MM.1S (cell line): ENCODE measurements around the gene TSSK3.

ENCODE experiments used
- DNase-seq: peaks from one replicate; pipeline ENCODE4 v3.0.0-alpha.2; 2015
- H2AFZ ChIP-seq: fragments of 300-600 bp; sonication (generic); 2 replicates; pipeline ENCODE4 v1.6.0; 2016; ENCODE audit warnings: antibody characterized with exemption, low read length
- H3F3A ChIP-seq: fragments of 300-600 bp; sonication (generic); 2 replicates; pipeline ENCODE4 v1.6.1; 2016; ENCODE audit warnings: mild to moderate bottlenecking, antibody characterized with exemption, low read length, moderate library complexity, mixed read lengths; ENCODE audit not compliant: insufficient read depth
- H3K27ac ChIP-seq: fragments of 300-600 bp; sonication (generic); 2 replicates; pipeline ENCODE4 v1.5.1; 2016; ENCODE audit warnings: mild to moderate bottlenecking, low read length
- H3K27me3 ChIP-seq: fragments of 300-600 bp; sonication (generic); replicated peaks from 2 replicates; pipeline ENCODE4 v1.6.0; 2016; ENCODE audit warnings: low read length; ENCODE audit not compliant: insufficient read depth
- H3K36me3 ChIP-seq: fragments of 300-600 bp; sonication (generic); replicated peaks from 2 replicates; pipeline ENCODE4 v1.6.1; 2016; ENCODE audit warnings: mild to moderate bottlenecking, low read length, mixed read lengths; ENCODE audit not compliant: insufficient read depth
- H3K4me1 ChIP-seq: fragments of 300-600 bp; sonication (generic); 2 replicates; pipeline ENCODE4 v1.6.1; 2016; ENCODE audit warnings: low read length, mixed read lengths
- H3K4me2 ChIP-seq: fragments of 300-600 bp; sonication (generic); 2 replicates; pipeline ENCODE4 v1.6.0; 2016; ENCODE audit warnings: low read depth, low read length
- H3K4me3 ChIP-seq: fragments of 300-600 bp; sonication (generic); 2 replicates; pipeline ENCODE4 v1.5.1; 2016; ENCODE audit warnings: low read length, mixed read lengths
- H3K79me2 ChIP-seq: fragments of 300-600 bp; sonication (generic); 2 replicates; pipeline ENCODE4 v1.6.1; 2016; ENCODE audit warnings: mixed run types, low read length, mixed read lengths
- H3K9ac ChIP-seq: fragments of 300-600 bp; sonication (generic); 2 replicates; pipeline ENCODE4 v1.6.1; 2016; ENCODE audit warnings: low read length, mixed read lengths
- H3K9me2 ChIP-seq: fragments of 300-600 bp; sonication (generic); replicated peaks from 2 replicates; pipeline ENCODE4 v1.6.1; 2016; ENCODE audit warnings: mild to moderate bottlenecking, low read length, mixed read lengths; ENCODE audit not compliant: insufficient read depth
- H3K9me3 ChIP-seq: fragments of 300-600 bp; sonication (generic); replicated peaks from 2 replicates; pipeline ENCODE4 v1.6.1; 2016; ENCODE audit warnings: mild to moderate bottlenecking, low read length, mixed read lengths; ENCODE audit not compliant: insufficient read depth
- H4K20me1 ChIP-seq: fragments of 300-600 bp; sonication (generic); 2 replicates; pipeline ENCODE4 v1.6.1; 2016; ENCODE audit warnings: mild to moderate bottlenecking, low read length, moderate library complexity, mixed read lengths; ENCODE audit not compliant: insufficient read depth
- CTCF ChIP-seq: fragments of 300-600 bp; sonication (generic); IDR thresholded peaks from 2 replicates; pipeline ENCODE4 v1.5.1; 2016; ENCODE audit warnings: antibody characterized with exemption, low read length, mixed read lengths
- EZH2 ChIP-seq: fragments of 300-600 bp; sonication (generic); optimal IDR thresholded peaks from 2 replicates; pipeline ENCODE3; 2017; ENCODE audit warnings: low read depth, mild to moderate bottlenecking, antibody characterized with exemption, low read length, mixed read lengths
- EZH2phosphoT487 ChIP-seq: fragments of 300-600 bp; sonication (generic); IDR thresholded peaks from 2 replicates; pipeline ENCODE4 v1.6.1; 2018; ENCODE audit warnings: antibody characterized with exemption, low read length

TSSK3 gene

GRCh38 chr1:32339363-32339978 lies 22.9 kb upstream of the TSSK3 start:
- Histone ChIP-seq H3K27me3 (no peaks in the 10 kb centered on the region), H3K27ac (no peak overlapping the region), H3K4me1 (peaks cover 37% of the 10 kb centered on the region), H3K4me2 (no peak overlapping the region), H3K9me2 (no peaks in the 10 kb centered on the region), H3K9ac (no peak overlapping the region), H3K4me3 (no peak overlapping the region), H3K36me3 (no peaks in the 10 kb centered on the region), H3K9me3 (no peaks in the 10 kb centered on the region), H3K79me2 (peaks cover 7% of the 10 kb centered on the region), H4K20me1 (no peaks in the 10 kb centered on the region), H2AFZ (no peak overlapping the region), H3F3A (peaks cover 23% of the 10 kb centered on the region)
- no peak for DNase-seq
- TF ChIP-seq CTCF (no peak), EZH2 (no peak), EZH2phosphoT487 (no peak)

DNA sequence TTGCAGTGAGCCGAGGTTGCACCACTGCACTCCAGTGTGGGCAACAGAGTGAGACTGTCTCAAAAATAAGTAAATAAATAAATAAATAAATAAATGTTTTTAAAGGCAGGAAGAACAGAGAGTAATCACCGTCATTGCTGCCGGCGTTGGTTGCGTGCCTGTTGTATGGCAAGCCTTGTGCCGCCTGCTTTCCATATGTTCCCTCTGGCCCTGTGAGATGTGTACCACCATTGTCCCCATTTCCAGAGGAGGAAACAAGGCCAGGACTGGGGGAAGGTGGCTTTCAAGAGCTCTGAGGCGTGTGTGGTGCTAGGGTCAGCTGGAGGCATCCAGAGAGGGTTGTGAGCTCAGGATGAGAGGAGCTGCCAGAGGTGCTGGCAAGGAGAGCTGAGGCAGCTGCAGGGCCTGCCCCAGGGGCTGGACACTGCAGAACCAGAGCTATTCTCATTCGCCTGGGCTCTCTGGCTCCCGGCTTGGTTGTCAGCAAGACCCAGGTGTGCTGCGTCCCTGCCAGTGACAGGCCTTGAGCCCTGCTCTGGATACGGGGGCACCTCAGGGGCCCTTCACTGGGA lies 21.1 kb upstream of the TSSK3 start:
- Histone ChIP-seq H3F3A (peaks cover 17% of the 10 kb centered on the region), H3K9me2 (no peaks in the 10 kb centered on the region), H3K36me3 (no peaks in the 10 kb centered on the region), H3K27me3 (no peaks in the 10 kb centered on the region), H3K9ac (no peak overlapping the region), H3K4me2 (no peak overlapping the region), H3K9me3 (no peaks in the 10 kb centered on the region), H3K79me2 (no peaks in the 10 kb centered on the region), H3K4me1 (peaks cover 31% of the 10 kb centered on the region), H2AFZ (no peak overlapping the region), H3K27ac (no peak overlapping the region), H4K20me1 (no peaks in the 10 kb centered on the region), H3K4me3 (no peak overlapping the region)
- no peak for DNase-seq
- TF ChIP-seq CTCF (no peak), EZH2 (no peak), EZH2phosphoT487 (no peak)

- Histone ChIP-seq H3K4me3 (no peak overlapping the region), H3K27ac (no peak overlapping the region), H2AFZ (no peak overlapping the region), H3K4me2 (no peak overlapping the region), H3K4me1 (peaks cover 24% of the 10 kb centered on the region), H3K79me2 (no peaks in the 10 kb centered on the region), H3K9me3 (no peaks in the 10 kb centered on the region), H3K9ac (no peak overlapping the region), H3K9me2 (no peaks in the 10 kb centered on the region), H3K36me3 (no peaks in the 10 kb centered on the region), H3F3A (peaks cover 11% of the 10 kb centered on the region), H3K27me3 (no peaks in the 10 kb centered on the region), H4K20me1 (no peaks in the 10 kb centered on the region)
- TF ChIP-seq CTCF = no peak
- no peak for TF ChIP-seq EZH2
- TF ChIP-seq EZH2phosphoT487 = no peak
- no peak for DNase-seq
Measured at GRCh38 chr1:32341971-32342370, 20.4 kb upstream of the TSSK3 start.
